HEK293 (cell line): ENCODE data around the gene KLHL29.

ENCODE experiments used
- CTCF ChIA-PET: fragments of 350-600 bp; formaldehyde crosslinking; extraction: SDS; loops from one replicate; lab custom pipeline; 2021; ENCODE audit warnings: antibody characterized with exemption; lab: Yijun Ruan, JAX
- POLR2A ChIA-PET: fragments of 300-600 bp; formaldehyde crosslinking; extraction: SDS; loops from one replicate; lab custom pipeline; 2020; ENCODE audit warnings: antibody characterized with exemption, inconsistent platforms; lab: Yijun Ruan, JAX
- H3K27ac ChIP-seq: fragments of 200-500 bp; sonication (Bioruptor generic); 2 replicates; pipeline ENCODE4 v1.5.1; 2014; ENCODE audit warnings: low read depth, low read length, control low read depth, inconsistent platforms; ENCODE audit errors: extremely low read depth
- H3K36me3 ChIP-seq, 2 experiments: fragments of 200-500 bp in 1 of 2; sonication (Bioruptor generic) in 1 of 2; 1 replicate in 1 of 2; 2 replicates in 1 of 2; pipeline ENCODE4 v1.5.1; 2014 to 2017; ENCODE audit warnings: inconsistent platforms in 2 of 2, low read length in 2 of 2; ENCODE audit not compliant: control insufficient read depth in 2 of 2, insufficient read depth in 1 of 2
- H3K4me1 ChIP-seq: fragments of 200-500 bp; sonication (Bioruptor generic); 2 replicates; pipeline ENCODE4 v1.5.1; 2014; ENCODE audit warnings: mild to moderate bottlenecking, low read length, inconsistent platforms; ENCODE audit not compliant: control insufficient read depth, insufficient read depth
- H3K4me3 ChIP-seq: 2 replicates; pipeline ENCODE4 v1.5.1; 2011; ENCODE audit warnings: low read depth, mild to moderate bottlenecking, control low read depth, low read length, moderate library complexity
- H3K9me3 ChIP-seq: fragments of 200-500 bp; sonication (Bioruptor generic); 2 replicates; pipeline ENCODE4 v1.5.1; 2014; ENCODE audit warnings: low read depth, low read length, inconsistent platforms; ENCODE audit not compliant: control insufficient read depth, insufficient read depth
- BCL11A ChIP-seq: fragments of 450-650 bp; formaldehyde crosslinking; IDR thresholded peaks from 2 replicates; pipeline ENCODE4 v1.5.1; 2016; ENCODE audit warnings: low read depth, missing biosample characterization, missing genetic modification characterization
- FEZF1 ChIP-seq: fragments of 450-650 bp; formaldehyde crosslinking; IDR thresholded peaks from 2 replicates; pipeline ENCODE4 v1.5.1; 2016; ENCODE audit warnings: missing biosample characterization, missing genetic modification characterization
- GLI2 ChIP-seq: fragments of 450-650 bp; formaldehyde crosslinking; IDR thresholded peaks from 2 replicates; pipeline ENCODE4; 2017; ENCODE audit warnings: missing biosample characterization, missing genetic modification characterization, low read depth, borderline replicate concordance
- SETDB1 ChIP-seq: IDR thresholded peaks from one replicate; pipeline ENCODE4 v1.6.1; 2017; ENCODE audit warnings: mild to moderate bottlenecking, low read length, moderate library complexity, mixed read lengths; ENCODE audit not compliant: insufficient read length
- TCF7L2 ChIP-seq: IDR thresholded peaks from 2 replicates; pipeline ENCODE4 v1.6.1; 2011; ENCODE audit warnings: low read depth, mild to moderate bottlenecking, inconsistent platforms, low read length, moderate library complexity, borderline replicate concordance
- YY1 ChIP-seq: fragments of 450-650 bp; formaldehyde crosslinking; IDR thresholded peaks from 2 replicates; pipeline ENCODE4 v1.5.1; 2018; ENCODE audit warnings: missing biosample characterization, missing genetic modification characterization
- ZNF26 ChIP-seq: fragments of 450-650 bp; formaldehyde crosslinking; IDR thresholded peaks from 2 replicates; pipeline ENCODE4 v1.5.1; 2016; ENCODE audit warnings: missing biosample characterization, missing genetic modification characterization
- ZNF324 ChIP-seq: fragments of 450-650 bp; formaldehyde crosslinking; IDR thresholded peaks from 2 replicates; pipeline ENCODE4 v1.5.1; 2016; ENCODE audit warnings: missing biosample characterization, missing genetic modification characterization
- ZNF354C ChIP-seq: fragments of 450-650 bp; formaldehyde crosslinking; IDR thresholded peaks from 2 replicates; pipeline ENCODE4 v1.5.1; 2016; ENCODE audit warnings: missing biosample characterization, missing genetic modification characterization, low read depth, borderline replicate concordance
- ZNF549 ChIP-seq: fragments of 450-650 bp; IDR thresholded peaks from 2 replicates; pipeline ENCODE4 v1.5.1; 2018; ENCODE audit warnings: missing biosample characterization, missing genetic modification characterization, mild to moderate bottlenecking, inconsistent platforms, moderate library complexity
- ZNF76 ChIP-seq: fragments of 450-650 bp; formaldehyde crosslinking; IDR thresholded peaks from 2 replicates; pipeline ENCODE4; 2016; ENCODE audit warnings: low read depth, missing biosample characterization, missing genetic modification characterization, borderline replicate concordance
- ZNF843 ChIP-seq: fragments of 450-650 bp; formaldehyde crosslinking; IDR thresholded peaks from 2 replicates; pipeline ENCODE4 v1.5.1; 2016; ENCODE audit warnings: missing biosample characterization, missing genetic modification characterization
- ZSCAN18 ChIP-seq: fragments of 450-650 bp; formaldehyde crosslinking; IDR thresholded peaks from 2 replicates; pipeline ENCODE4 v1.5.1; 2016; ENCODE audit warnings: missing biosample characterization, missing genetic modification characterization
- ZSCAN23 ChIP-seq: fragments of 450-650 bp; formaldehyde crosslinking; IDR thresholded peaks from 2 replicates; pipeline ENCODE4 v1.5.1; 2016; ENCODE audit warnings: missing biosample characterization, missing genetic modification characterization
- TF ChIP-seq, protein P1 (sequence below): fragments of 450-650 bp; formaldehyde crosslinking; IDR thresholded peaks from 2 replicates; pipeline ENCODE4 v1.5.1; 2017; ENCODE audit warnings: missing biosample characterization, missing genetic modification characterization
- TF ChIP-seq, protein P2 (sequence below): fragments of 450-650 bp; formaldehyde crosslinking; IDR thresholded peaks from 2 replicates; pipeline ENCODE4 v1.5.1; 2016; ENCODE audit warnings: missing biosample characterization, missing genetic modification characterization
- TF ChIP-seq, protein P3 (sequence below): fragments of 450-650 bp; formaldehyde crosslinking; IDR thresholded peaks from 2 replicates; pipeline ENCODE4 v1.5.1; 2016; ENCODE audit warnings: missing biosample characterization, missing genetic modification characterization
- TF ChIP-seq, protein P4 (sequence below): fragments of 450-650 bp; formaldehyde crosslinking; IDR thresholded peaks from 2 replicates; pipeline ENCODE4 v1.5.1; 2016; ENCODE audit warnings: missing biosample characterization, missing genetic modification characterization
- TF ChIP-seq, protein P5 (sequence below): fragments of 450-650 bp; formaldehyde crosslinking; IDR thresholded peaks from 2 replicates; pipeline ENCODE4 v1.5.1; 2016; ENCODE audit warnings: missing biosample characterization, missing genetic modification characterization

The KLHL29 gene

GRCh38 chr2:23429036-23429435 lies 44.1 kb downstream of the KLHL29 start (continued):
- no peak for TF ChIP-seq ZNF26
- TF ChIP-seq ZNF354C (tag by site-specific recombination): no peak
- no peak for TF ChIP-seq SETDB1

GRCh38 chr2:23430263-23430662 lies 45.3 kb downstream of the KLHL29 start:
- Histone ChIP-seq H3K27ac (no peak overlapping the region), H3K9me3 (no peaks in the 10 kb centered on the region), H3K4me1 (no peaks in the 10 kb centered on the region), H3K36me3 (no peaks in the 10 kb centered on the region), H3K4me3 (no peak overlapping the region)
- CTCF ChIA-PET: interaction anchor here (1.4 kb wide), 1 partner anchor 15 kb away, joined by 3 read pairs; no protein-coding TSS in a partner anchor
- TF ChIP-seq, protein P1, sequence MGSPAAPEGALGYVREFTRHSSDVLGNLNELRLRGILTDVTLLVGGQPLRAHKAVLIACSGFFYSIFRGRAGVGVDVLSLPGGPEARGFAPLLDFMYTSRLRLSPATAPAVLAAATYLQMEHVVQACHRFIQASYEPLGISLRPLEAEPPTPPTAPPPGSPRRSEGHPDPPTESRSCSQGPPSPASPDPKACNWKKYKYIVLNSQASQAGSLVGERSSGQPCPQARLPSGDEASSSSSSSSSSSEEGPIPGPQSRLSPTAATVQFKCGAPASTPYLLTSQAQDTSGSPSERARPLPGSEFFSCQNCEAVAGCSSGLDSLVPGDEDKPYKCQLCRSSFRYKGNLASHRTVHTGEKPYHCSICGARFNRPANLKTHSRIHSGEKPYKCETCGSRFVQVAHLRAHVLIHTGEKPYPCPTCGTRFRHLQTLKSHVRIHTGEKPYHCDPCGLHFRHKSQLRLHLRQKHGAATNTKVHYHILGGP (tag by site-specific recombination): no peak
- TF ChIP-seq FEZF1 (tag by site-specific recombination) (no peak), ZNF324 (no peak), ZNF549 (tag by site-specific recombination) (no peak), YY1 (tag by site-specific recombination) (no peak), GLI2 (tag by site-specific recombination) (no peak), BCL11A (no peak), ZSCAN23 (no peak), ZNF76 (tag by site-specific recombination) (no peak), ZNF843 (tag by site-specific recombination) (no peak), TCF7L2 (no peak), ZSCAN18 (no peak)
- TF ChIP-seq, protein P2, sequence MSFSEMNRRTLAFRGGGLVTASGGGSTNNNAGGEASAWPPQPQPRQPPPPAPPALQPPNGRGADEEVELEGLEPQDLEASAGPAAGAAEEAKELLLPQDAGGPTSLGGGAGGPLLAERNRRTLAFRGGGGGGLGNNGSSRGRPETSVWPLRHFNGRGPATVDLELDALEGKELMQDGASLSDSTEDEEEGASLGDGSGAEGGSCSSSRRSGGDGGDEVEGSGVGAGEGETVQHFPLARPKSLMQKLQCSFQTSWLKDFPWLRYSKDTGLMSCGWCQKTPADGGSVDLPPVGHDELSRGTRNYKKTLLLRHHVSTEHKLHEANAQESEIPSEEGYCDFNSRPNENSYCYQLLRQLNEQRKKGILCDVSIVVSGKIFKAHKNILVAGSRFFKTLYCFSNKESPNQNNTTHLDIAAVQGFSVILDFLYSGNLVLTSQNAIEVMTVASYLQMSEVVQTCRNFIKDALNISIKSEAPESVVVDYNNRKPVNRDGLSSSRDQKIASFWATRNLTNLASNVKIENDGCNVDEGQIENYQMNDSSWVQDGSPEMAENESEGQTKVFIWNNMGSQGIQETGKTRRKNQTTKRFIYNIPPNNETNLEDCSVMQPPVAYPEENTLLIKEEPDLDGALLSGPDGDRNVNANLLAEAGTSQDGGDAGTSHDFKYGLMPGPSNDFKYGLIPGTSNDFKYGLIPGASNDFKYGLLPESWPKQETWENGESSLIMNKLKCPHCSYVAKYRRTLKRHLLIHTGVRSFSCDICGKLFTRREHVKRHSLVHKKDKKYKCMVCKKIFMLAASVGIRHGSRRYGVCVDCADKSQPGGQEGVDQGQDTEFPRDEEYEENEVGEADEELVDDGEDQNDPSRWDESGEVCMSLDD (tag by site-specific recombination): no peak
- TF ChIP-seq, protein P3, sequence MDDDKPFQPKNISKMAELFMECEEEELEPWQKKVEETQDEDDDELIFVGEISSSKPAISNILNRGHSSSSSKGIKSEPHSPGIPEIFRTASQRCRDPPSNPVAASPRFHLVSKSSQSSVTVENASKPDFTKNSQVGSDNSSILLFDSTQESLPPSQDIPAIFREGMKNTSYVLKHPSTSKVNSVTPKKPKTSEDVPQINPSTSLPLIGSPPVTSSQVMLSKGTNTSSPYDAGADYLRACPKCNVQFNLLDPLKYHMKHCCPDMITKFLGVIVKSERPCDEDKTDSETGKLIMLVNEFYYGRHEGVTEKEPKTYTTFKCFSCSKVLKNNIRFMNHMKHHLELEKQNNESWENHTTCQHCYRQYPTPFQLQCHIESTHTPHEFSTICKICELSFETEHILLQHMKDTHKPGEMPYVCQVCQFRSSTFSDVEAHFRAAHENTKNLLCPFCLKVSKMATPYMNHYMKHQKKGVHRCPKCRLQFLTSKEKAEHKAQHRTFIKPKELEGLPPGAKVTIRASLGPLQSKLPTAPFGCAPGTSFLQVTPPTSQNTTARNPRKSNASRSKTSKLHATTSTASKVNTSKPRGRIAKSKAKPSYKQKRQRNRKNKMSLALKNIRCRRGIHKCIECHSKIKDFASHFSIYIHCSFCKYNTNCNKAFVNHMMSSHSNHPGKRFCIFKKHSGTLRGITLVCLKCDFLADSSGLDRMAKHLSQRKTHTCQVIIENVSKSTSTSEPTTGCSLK (tag by site-specific recombination): no peak
- TF ChIP-seq, protein P4, sequence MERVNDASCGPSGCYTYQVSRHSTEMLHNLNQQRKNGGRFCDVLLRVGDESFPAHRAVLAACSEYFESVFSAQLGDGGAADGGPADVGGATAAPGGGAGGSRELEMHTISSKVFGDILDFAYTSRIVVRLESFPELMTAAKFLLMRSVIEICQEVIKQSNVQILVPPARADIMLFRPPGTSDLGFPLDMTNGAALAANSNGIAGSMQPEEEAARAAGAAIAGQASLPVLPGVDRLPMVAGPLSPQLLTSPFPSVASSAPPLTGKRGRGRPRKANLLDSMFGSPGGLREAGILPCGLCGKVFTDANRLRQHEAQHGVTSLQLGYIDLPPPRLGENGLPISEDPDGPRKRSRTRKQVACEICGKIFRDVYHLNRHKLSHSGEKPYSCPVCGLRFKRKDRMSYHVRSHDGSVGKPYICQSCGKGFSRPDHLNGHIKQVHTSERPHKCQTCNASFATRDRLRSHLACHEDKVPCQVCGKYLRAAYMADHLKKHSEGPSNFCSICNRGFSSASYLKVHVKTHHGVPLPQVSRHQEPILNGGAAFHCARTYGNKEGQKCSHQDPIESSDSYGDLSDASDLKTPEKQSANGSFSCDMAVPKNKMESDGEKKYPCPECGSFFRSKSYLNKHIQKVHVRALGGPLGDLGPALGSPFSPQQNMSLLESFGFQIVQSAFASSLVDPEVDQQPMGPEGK (tag by site-specific recombination): no peak
- TF ChIP-seq, protein P5, sequence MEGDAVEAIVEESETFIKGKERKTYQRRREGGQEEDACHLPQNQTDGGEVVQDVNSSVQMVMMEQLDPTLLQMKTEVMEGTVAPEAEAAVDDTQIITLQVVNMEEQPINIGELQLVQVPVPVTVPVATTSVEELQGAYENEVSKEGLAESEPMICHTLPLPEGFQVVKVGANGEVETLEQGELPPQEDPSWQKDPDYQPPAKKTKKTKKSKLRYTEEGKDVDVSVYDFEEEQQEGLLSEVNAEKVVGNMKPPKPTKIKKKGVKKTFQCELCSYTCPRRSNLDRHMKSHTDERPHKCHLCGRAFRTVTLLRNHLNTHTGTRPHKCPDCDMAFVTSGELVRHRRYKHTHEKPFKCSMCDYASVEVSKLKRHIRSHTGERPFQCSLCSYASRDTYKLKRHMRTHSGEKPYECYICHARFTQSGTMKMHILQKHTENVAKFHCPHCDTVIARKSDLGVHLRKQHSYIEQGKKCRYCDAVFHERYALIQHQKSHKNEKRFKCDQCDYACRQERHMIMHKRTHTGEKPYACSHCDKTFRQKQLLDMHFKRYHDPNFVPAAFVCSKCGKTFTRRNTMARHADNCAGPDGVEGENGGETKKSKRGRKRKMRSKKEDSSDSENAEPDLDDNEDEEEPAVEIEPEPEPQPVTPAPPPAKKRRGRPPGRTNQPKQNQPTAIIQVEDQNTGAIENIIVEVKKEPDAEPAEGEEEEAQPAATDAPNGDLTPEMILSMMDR (tag by site-specific recombination): no peak
- POLR2A ChIA-PET: no interaction called here
